ENCODE measurements around the gene ELOVL1. TPM values are rescaled to one million over a fixed set of nuclear protein-coding genes. Genes with fewer than 3 reads are reported as not detected.

Gene ELOVL1
- total RNA-seq, 2 experiments from 2014 or later: 69.6 to 71.0 TPM

DNA sequence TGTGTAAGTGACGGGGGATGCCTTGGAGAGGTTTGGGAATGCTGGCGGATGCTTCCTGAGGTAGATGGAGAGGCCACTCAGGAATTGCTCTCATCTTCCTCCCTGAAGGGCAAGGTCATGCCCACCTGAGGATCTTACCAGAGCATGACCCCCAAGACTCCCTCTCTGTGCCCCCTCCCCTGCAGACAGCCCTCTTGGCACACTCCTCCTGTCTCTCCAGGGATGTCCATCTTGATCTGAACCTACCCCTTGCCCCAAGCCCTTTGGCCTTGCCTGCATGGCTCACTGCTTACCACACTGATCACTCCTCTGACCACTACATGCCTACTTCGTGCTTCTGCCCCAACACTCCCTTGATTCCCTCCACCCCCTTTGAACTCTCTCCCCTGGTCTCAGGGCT is 48.0 kb downstream of the ELOVL1 start:
- no peak for DNase-seq
- H3K27me3 Mint-ChIP-seq (ENCODE audit: low read depth): no peaks in the 10 kb centered on the region
- H3K27ac Mint-ChIP-seq: no peak overlapping the region
- H3K4me3 Mint-ChIP-seq: no peak overlapping the region
- ChIA-PET CTCF (no interaction called here), POLR2A (no interaction called here)
- no peak for ATAC-seq
- peaks cover 3% of the 10 kb centered on the region for H3K9me3 Mint-ChIP-seq (ENCODE audit: insufficient read depth)
- peaks cover 3% of the 10 kb centered on the region for H3K4me1 Mint-ChIP-seq (ENCODE audit: low read depth)
- peaks cover 2% of the 10 kb centered on the region for H3K36me3 Mint-ChIP-seq (ENCODE audit: low read depth)

GRCh38 chr1:43319288-43319687 is 48.5 kb downstream of the ELOVL1 start:
- ATAC-seq: no peak
- no peaks in the 10 kb centered on the region for H3K9me3 Mint-ChIP-seq (ENCODE audit: insufficient read depth)

DNA sequence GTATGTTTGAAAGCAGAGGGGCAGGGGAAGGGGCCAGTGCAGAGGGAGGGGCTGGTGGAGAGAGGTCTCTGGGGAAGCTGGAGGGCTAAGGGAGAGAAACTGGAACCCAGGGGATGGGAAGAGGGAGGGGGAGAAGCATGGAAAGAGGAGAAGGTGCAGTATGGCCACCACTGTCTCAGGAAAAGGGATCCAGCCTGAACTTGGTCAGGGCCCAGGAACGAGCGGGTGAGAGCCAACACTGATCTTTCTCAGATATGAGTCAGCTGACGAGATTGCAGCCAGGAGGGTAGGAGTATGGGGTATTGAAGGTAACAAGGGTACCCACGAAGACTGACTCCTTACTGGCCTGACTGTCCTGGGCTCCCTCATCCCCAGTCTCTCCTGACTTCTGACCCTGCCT is 49.0 kb downstream of the ELOVL1 start:
- no peak overlapping the region for H3K4me3 Mint-ChIP-seq
- ATAC-seq (no peak), DNase-seq (no peak)
- no peaks in the 10 kb centered on the region for H3K36me3 Mint-ChIP-seq (ENCODE audit: low read depth)
- no peaks in the 10 kb centered on the region for H3K4me1 Mint-ChIP-seq (ENCODE audit: low read depth)
- H3K27ac Mint-ChIP-seq: no peak overlapping the region
- H3K9me3 Mint-ChIP-seq (ENCODE audit: insufficient read depth): no peaks in the 10 kb centered on the region
- no peaks in the 10 kb centered on the region for H3K27me3 Mint-ChIP-seq (ENCODE audit: low read depth)
- ChIA-PET POLR2A (no interaction called here), CTCF (no interaction called here)

More at GRCh38 chr1:43319288-43319687, 48.5 kb downstream of the ELOVL1 start:
- Mint-ChIP-seq H3K4me3 (no peak overlapping the region), H3K4me1 (ENCODE audit: low read depth) (no peaks in the 10 kb centered on the region), H3K36me3 (ENCODE audit: low read depth) (no peaks in the 10 kb centered on the region), H3K27me3 (ENCODE audit: low read depth) (no peaks in the 10 kb centered on the region), H3K27ac (no peak overlapping the region)
- CTCF ChIA-PET: no interaction called here
- DNase-seq: no peak
- POLR2A ChIA-PET: no interaction called here

DNA sequence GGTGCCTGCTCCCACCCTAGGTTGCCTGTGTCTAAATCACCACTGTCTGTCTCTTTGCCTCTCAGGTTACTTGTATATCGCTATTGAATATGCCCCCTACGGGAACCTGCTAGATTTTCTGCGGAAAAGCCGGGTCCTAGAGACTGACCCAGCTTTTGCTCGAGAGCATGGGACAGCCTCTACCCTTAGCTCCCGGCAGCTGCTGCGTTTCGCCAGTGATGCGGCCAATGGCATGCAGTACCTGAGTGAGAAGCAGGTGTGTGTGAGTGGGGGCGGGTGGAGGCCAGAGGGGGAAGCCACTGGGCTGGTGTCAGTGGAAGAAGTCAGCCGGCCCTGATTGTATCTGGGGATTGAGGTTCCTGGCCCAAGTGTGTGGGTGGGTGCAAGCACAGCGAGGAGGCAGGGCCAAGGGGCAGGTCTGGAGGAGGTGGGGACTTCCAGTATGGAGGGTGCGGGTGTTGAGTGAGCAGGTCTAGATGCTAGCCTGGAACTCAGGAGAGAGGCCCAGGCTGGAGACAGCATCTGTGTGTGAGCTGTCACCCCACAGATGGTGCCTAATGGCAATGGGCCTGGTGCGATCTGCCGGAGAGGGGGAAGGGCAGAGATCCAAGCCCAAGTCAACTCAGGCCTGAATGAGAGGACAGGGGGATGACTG is 49.9 kb downstream of the ELOVL1 start:
- no peaks in the 10 kb centered on the region for H3K9me3 Mint-ChIP-seq (ENCODE audit: insufficient read depth)
- ChIA-PET POLR2A (no interaction called here), CTCF (no interaction called here)
- ATAC-seq (no peak), DNase-seq (no peak)
- H3K27ac Mint-ChIP-seq: no peak overlapping the region
- no peak overlapping the region for H3K4me3 Mint-ChIP-seq
- H3K36me3 Mint-ChIP-seq (ENCODE audit: low read depth): no peaks in the 10 kb centered on the region
- no peaks in the 10 kb centered on the region for H3K4me1 Mint-ChIP-seq (ENCODE audit: low read depth)
- no peaks in the 10 kb centered on the region for H3K27me3 Mint-ChIP-seq (ENCODE audit: low read depth)

GRCh38 chr1:43316738-43317520 is 50.9 kb downstream of the ELOVL1 start:
- no peaks in the 10 kb centered on the region for H3K27me3 Mint-ChIP-seq (ENCODE audit: low read depth)
- H3K36me3 Mint-ChIP-seq (ENCODE audit: low read depth): no peaks in the 10 kb centered on the region
- DNase-seq: no peak
- ChIA-PET CTCF (no interaction called here), POLR2A (interaction anchor here (0.6 kb wide), 1 partner anchor 84 kb away, joined by 3 read pairs; no protein-coding TSS in a partner anchor)
- H3K27ac Mint-ChIP-seq: no peak overlapping the region
- no peak for ATAC-seq
- no peak overlapping the region for H3K4me3 Mint-ChIP-seq
- no peaks in the 10 kb centered on the region for H3K4me1 Mint-ChIP-seq (ENCODE audit: low read depth)
- no peaks in the 10 kb centered on the region for H3K9me3 Mint-ChIP-seq (ENCODE audit: insufficient read depth)

DNA sequence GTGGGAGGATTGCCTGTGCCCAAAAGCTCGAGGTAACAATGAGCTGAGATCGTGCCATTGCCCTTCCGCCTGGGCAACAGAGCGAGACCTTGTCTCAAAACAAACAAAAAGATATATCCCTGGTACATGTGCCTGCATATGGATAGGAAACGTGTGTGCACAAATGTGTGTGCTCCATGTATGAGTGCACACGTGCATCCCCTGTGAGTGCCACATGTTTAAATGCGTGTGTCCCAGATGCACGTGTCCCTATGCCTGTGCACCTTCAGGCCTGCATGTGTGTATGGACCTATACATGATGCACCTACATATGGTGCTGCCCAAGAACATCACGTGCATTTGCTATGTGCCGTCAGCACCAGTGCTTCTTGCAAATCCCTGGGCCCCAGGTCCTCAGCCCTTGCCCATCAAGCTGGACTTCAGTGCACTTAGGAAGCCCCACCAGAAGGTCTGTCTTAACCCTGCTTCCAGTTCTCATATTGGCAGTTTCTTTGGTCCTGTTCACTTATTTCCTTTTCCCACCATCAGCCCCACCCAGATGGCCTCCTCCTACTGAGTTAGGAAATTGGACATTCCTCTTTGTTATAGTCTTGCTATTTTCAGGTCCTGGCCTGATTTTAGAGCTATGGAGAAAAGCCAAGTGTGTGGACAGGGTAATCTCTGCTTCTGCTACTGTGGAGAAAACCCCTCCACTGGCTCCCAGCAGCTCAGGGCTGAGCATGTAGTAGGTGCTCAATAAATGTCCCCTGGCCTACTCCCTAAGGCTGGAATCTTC is 51.7 kb downstream of the ELOVL1 start:
- POLR2A ChIA-PET: no interaction called here

GRCh38 chr1:43315481-43315880 is 52.3 kb downstream of the ELOVL1 start:
- no peaks in the 10 kb centered on the region for H3K27me3 Mint-ChIP-seq (ENCODE audit: low read depth)
- DNase-seq (no peak), ATAC-seq (no peak)
- ChIA-PET CTCF (no interaction called here), POLR2A (no interaction called here)
- no peaks in the 10 kb centered on the region for H3K9me3 Mint-ChIP-seq (ENCODE audit: insufficient read depth)
- no peak overlapping the region for H3K4me3 Mint-ChIP-seq
- no peaks in the 10 kb centered on the region for H3K36me3 Mint-ChIP-seq (ENCODE audit: low read depth)
- H3K27ac Mint-ChIP-seq: no peak overlapping the region
- no peaks in the 10 kb centered on the region for H3K4me1 Mint-ChIP-seq (ENCODE audit: low read depth)

More for the DNA sequence above, 51.7 kb downstream of the ELOVL1 start:
- Mint-ChIP-seq H3K9me3 (ENCODE audit: insufficient read depth) (no peaks in the 10 kb centered on the region), H3K27me3 (ENCODE audit: low read depth) (no peaks in the 10 kb centered on the region), H3K36me3 (ENCODE audit: low read depth) (no peaks in the 10 kb centered on the region), H3K27ac (no peak overlapping the region), H3K4me3 (no peak overlapping the region), H3K4me1 (ENCODE audit: low read depth) (no peaks in the 10 kb centered on the region)
- CTCF ChIA-PET: no interaction called here
- DNase-seq (no peak), ATAC-seq (no peak)

- H3K27me3 Mint-ChIP-seq (ENCODE audit: low read depth): no peaks in the 10 kb centered on the region
- CTCF ChIA-PET: no interaction called here
- no peaks in the 10 kb centered on the region for H3K9me3 Mint-ChIP-seq (ENCODE audit: insufficient read depth)
These were observed 53.6 kb downstream of the ELOVL1 start for GRCh38 chr1:43314233-43314632.

DNA sequence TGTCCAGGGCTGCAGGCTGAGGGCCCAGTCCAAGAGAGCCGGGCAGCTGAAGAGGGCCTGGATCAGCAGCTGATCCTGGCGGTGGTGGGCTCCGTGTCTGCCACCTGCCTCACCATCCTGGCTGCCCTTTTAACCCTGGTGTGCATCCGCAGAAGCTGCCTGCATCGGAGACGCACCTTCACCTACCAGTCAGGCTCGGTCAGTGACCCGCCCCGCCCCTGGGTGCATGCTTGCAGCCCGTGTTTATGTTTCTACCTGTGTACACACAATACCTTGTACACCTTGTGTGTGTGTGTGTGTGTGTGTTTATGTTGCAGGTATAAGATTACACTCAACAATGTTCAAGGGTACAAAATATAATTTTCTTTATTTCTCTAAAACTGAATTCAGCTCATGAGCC is 54.0 kb downstream of the ELOVL1 start:
- DNase-seq: no peak
- no peaks in the 10 kb centered on the region for H3K36me3 Mint-ChIP-seq (ENCODE audit: low read depth)
- H3K27ac Mint-ChIP-seq: no peak overlapping the region
- H3K4me3 Mint-ChIP-seq: no peak overlapping the region
- no peaks in the 10 kb centered on the region for H3K4me1 Mint-ChIP-seq (ENCODE audit: low read depth)
- no peaks in the 10 kb centered on the region for H3K27me3 Mint-ChIP-seq (ENCODE audit: low read depth)
- ATAC-seq: no peak
- no peaks in the 10 kb centered on the region for H3K9me3 Mint-ChIP-seq (ENCODE audit: insufficient read depth)
- POLR2A ChIA-PET: no interaction called here
- CTCF ChIA-PET: no interaction called here

More at GRCh38 chr1:43314233-43314632, 53.6 kb downstream of the ELOVL1 start:
- Mint-ChIP-seq H3K4me1 (ENCODE audit: low read depth) (no peaks in the 10 kb centered on the region), H3K27ac (no peak overlapping the region), H3K4me3 (no peak overlapping the region), H3K36me3 (ENCODE audit: low read depth) (no peaks in the 10 kb centered on the region)
- no peak for DNase-seq
- POLR2A ChIA-PET: no interaction called here
- no peak for ATAC-seq

Small RNA genes within 50 kb of the gene (microRNA-seq; reads per million reads assigned to microRNA genes)
- 3.4 reads per million for gene MIR6734

Other genes starting within 250 kb of the ELOVL1 start
- gene EBNA1BP2, start 195.7 kb downstream of the ELOVL1 start, total RNA-seq: 10 to 100 TPM; 58.8 to 59.0 TPM
- gene CFAP57, start 195.7 kb downstream of the ELOVL1 start, total RNA-seq: not detected
- gene TMEM125, start 98.0 kb downstream of the ELOVL1 start, total RNA-seq: not detected
- gene C1orf210, start 82.4 kb downstream of the ELOVL1 start, total RNA-seq: not detected
- 1 to 10 TPM in 1 of 2 experiments, under 1 TPM in 1; 0.53 to 1.3 TPM for gene TIE1, start 67.0 kb downstream of the ELOVL1 start, total RNA-seq
- gene MPL, start 30.2 kb downstream of the ELOVL1 start, total RNA-seq: not detected
- gene CDC20, start 9.0 kb downstream of the ELOVL1 start, total RNA-seq: 100 to 1,000 TPM; 214 to 232 TPM
- 10 to 100 TPM; 33.1 to 35.1 TPM for gene MED8, start 21.8 kb upstream of the ELOVL1 start, total RNA-seq
- gene SZT2, start 21.9 kb upstream of the ELOVL1 start, total RNA-seq: 10 to 100 TPM; 57.2 to 58.3 TPM
- gene HYI, start 85.9 kb upstream of the ELOVL1 start, total RNA-seq: 1 to 10 TPM; 8.4 to 9.5 TPM
- gene PTPRF, start 162.9 kb upstream of the ELOVL1 start, total RNA-seq: under 1 TPM; 0.61 to 0.65 TPM